A673 (cell line): ENCODE results near the gene FOXN1.
"Not testable (repeated sequence)": the region's sequence is repeated elsewhere in the genome, so short reads cannot be mapped to it uniquely, and the experiment has no call there.

ENCODE experiments used
- EZH2 ChIP-seq: fragments of 200-600 bp; sonication (generic); IDR thresholded peaks from 2 replicates; pipeline ENCODE4 v1.6.1; 2017; ENCODE audit warnings: borderline replicate concordance, low read depth, mild to moderate bottlenecking, mixed read lengths, antibody characterized with exemption, low read length; ENCODE audit not compliant: poor library complexity, severe bottlenecking
- TF ChIP-seq, protein P1 (sequence below): fragments of 300-800, 200-600 bp; sonication (generic); conservative IDR thresholded peaks from 2 replicates; pipeline ENCODE4 v1.5.1; 2017; ENCODE audit warnings: low read depth, mild to moderate bottlenecking, antibody characterized with exemption, low read length, moderate library complexity, mixed read lengths

DNA sequence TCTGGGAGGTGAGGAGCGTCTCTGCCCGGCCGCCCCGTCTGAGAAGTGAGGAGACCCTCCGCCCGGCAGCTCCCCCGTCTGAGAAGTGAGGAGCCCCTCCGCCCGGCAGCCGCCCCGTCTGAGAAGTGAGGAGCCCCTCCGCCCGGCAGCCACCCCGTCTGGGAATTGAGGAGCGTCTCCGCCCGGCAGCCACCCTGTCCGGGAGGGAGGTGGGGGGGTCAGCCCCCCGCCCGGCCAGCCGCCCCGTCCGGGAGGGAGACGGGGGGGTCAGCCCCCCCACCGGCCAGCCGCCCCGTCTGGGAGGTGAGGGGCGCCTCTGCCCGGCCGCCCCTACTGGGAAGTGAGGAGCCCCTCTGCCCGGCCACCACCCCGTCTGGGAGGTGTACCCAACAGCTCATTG is 47.3 kb upstream of the FOXN1 start:
- TF ChIP-seq, protein P1, sequence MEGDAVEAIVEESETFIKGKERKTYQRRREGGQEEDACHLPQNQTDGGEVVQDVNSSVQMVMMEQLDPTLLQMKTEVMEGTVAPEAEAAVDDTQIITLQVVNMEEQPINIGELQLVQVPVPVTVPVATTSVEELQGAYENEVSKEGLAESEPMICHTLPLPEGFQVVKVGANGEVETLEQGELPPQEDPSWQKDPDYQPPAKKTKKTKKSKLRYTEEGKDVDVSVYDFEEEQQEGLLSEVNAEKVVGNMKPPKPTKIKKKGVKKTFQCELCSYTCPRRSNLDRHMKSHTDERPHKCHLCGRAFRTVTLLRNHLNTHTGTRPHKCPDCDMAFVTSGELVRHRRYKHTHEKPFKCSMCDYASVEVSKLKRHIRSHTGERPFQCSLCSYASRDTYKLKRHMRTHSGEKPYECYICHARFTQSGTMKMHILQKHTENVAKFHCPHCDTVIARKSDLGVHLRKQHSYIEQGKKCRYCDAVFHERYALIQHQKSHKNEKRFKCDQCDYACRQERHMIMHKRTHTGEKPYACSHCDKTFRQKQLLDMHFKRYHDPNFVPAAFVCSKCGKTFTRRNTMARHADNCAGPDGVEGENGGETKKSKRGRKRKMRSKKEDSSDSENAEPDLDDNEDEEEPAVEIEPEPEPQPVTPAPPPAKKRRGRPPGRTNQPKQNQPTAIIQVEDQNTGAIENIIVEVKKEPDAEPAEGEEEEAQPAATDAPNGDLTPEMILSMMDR, result not testable (repeated sequence)
- TF ChIP-seq EZH2, result not testable (repeated sequence)
